ENCODE data around the gene SEMA3E. TPM values are rescaled to one million over a fixed set of nuclear protein-coding genes. Genes with fewer than 3 reads are reported as not detected.

The SEMA3E gene
- total RNA-seq, 1 donor: 1.4 TPM

- no peaks in the 10 kb centered on the region for H3K27me3 ChIP-seq (ENCODE audit: insufficient read depth, low read length)
These were observed 60.2 kb downstream of the SEMA3E start for GRCh38 chr7:83588602-83589240.

GRCh38 chr7:83586281-83586680, 62.7 kb downstream of the SEMA3E start:
- no peaks in the 10 kb centered on the region for H4K20me1 ChIP-seq (ENCODE audit: insufficient read depth, low read length)
- H3K4me2 ChIP-seq (ENCODE audit: insufficient read depth, low read length): no peak overlapping the region
- H3K36me3 ChIP-seq (ENCODE audit: insufficient read depth, low read length): no peaks in the 10 kb centered on the region
- no peaks in the 10 kb centered on the region for H3K4me1 ChIP-seq (ENCODE audit: insufficient read depth, low read length)
- H3K9me3 ChIP-seq (ENCODE audit: low read depth, low read length): no peaks in the 10 kb centered on the region
- H3K27ac ChIP-seq (ENCODE audit: low read depth, low read length): no peak overlapping the region
- no peaks in the 10 kb centered on the region for H3K79me2 ChIP-seq (ENCODE audit: insufficient read depth, low read length)
- no peak for TF ChIP-seq CTCF (IDR thresholded peaks at IDR 0.05; ENCODE audit: extremely low read depth, low read depth, low read length)
- H2AFZ ChIP-seq (ENCODE audit: low read length): no peak overlapping the region
- no peak for DNase-seq (ENCODE audit: insufficient read length, low spot score, missing footprints)
- no peak overlapping the region for H3K4me3 ChIP-seq (ENCODE audit: insufficient read depth, low read length)
- no peaks in the 10 kb centered on the region for H3K27me3 ChIP-seq (ENCODE audit: insufficient read depth, low read length)

More at GRCh38 chr7:83588602-83589240, 60.2 kb downstream of the SEMA3E start:
- Histone ChIP-seq H3K4me2 (ENCODE audit: insufficient read depth, low read length) (no peak overlapping the region), H3K4me3 (ENCODE audit: insufficient read depth, low read length) (no peak overlapping the region), H3K4me1 (ENCODE audit: insufficient read depth, low read length) (no peaks in the 10 kb centered on the region), H3K79me2 (ENCODE audit: insufficient read depth, low read length) (no peaks in the 10 kb centered on the region), H3K36me3 (ENCODE audit: insufficient read depth, low read length) (no peaks in the 10 kb centered on the region), H4K20me1 (ENCODE audit: insufficient read depth, low read length) (no peaks in the 10 kb centered on the region), H3K27ac (ENCODE audit: low read depth, low read length) (no peak overlapping the region), H3K9me3 (ENCODE audit: low read depth, low read length) (no peaks in the 10 kb centered on the region), H2AFZ (ENCODE audit: low read length) (no peak overlapping the region)
- TF ChIP-seq CTCF (IDR thresholded peaks at IDR 0.05; ENCODE audit: extremely low read depth, low read depth, low read length): no peak
- DNase-seq (ENCODE audit: insufficient read length, low spot score, missing footprints): no peak

- no peak overlapping the region for H3K27ac ChIP-seq (ENCODE audit: low read depth, low read length)
- H3K4me2 ChIP-seq (ENCODE audit: insufficient read depth, low read length): no peak overlapping the region
- TF ChIP-seq CTCF (IDR thresholded peaks at IDR 0.05; ENCODE audit: extremely low read depth, low read depth, low read length): no peak
- H3K36me3 ChIP-seq (ENCODE audit: insufficient read depth, low read length): no peaks in the 10 kb centered on the region
- DNase-seq (ENCODE audit: insufficient read length, low spot score, missing footprints): peak; percentile 18
- no peaks in the 10 kb centered on the region for H4K20me1 ChIP-seq (ENCODE audit: insufficient read depth, low read length)
- H3K79me2 ChIP-seq (ENCODE audit: insufficient read depth, low read length): no peaks in the 10 kb centered on the region
- no peaks in the 10 kb centered on the region for H3K9me3 ChIP-seq (ENCODE audit: low read depth, low read length)
- no peak overlapping the region for H2AFZ ChIP-seq (ENCODE audit: low read length)
- no peak overlapping the region for H3K4me3 ChIP-seq (ENCODE audit: insufficient read depth, low read length)
- H3K4me1 ChIP-seq (ENCODE audit: insufficient read depth, low read length): no peaks in the 10 kb centered on the region
- no peaks in the 10 kb centered on the region for H3K27me3 ChIP-seq (ENCODE audit: insufficient read depth, low read length)
These were observed 67.1 kb downstream of the SEMA3E start for GRCh38 chr7:83581667-83582435.

- Histone ChIP-seq H3K79me2 (ENCODE audit: insufficient read depth, low read length) (no peaks in the 10 kb centered on the region), H3K4me1 (ENCODE audit: insufficient read depth, low read length) (no peaks in the 10 kb centered on the region), H4K20me1 (ENCODE audit: insufficient read depth, low read length) (no peaks in the 10 kb centered on the region), H3K27ac (ENCODE audit: low read depth, low read length) (no peak overlapping the region), H3K9me3 (ENCODE audit: low read depth, low read length) (no peaks in the 10 kb centered on the region), H3K4me3 (ENCODE audit: insufficient read depth, low read length) (no peak overlapping the region), H3K36me3 (ENCODE audit: insufficient read depth, low read length) (no peaks in the 10 kb centered on the region), H2AFZ (ENCODE audit: low read length) (no peak overlapping the region), H3K27me3 (ENCODE audit: insufficient read depth, low read length) (no peaks in the 10 kb centered on the region), H3K4me2 (ENCODE audit: insufficient read depth, low read length) (no peak overlapping the region)
- TF ChIP-seq CTCF (IDR thresholded peaks at IDR 0.05; ENCODE audit: extremely low read depth, low read depth, low read length): no peak
- no peak for DNase-seq (ENCODE audit: insufficient read length, low spot score, missing footprints)
These were observed 69.2 kb downstream of the SEMA3E start for GRCh38 chr7:83579740-83580139.
